ENCODE results near the gene MST1R.
A peak's percentile ranks its signal among the peaks of the same experiment; 100 is the strongest.
"Not testable (repeated sequence)": the region's sequence is repeated elsewhere in the genome, so short reads cannot be mapped to it uniquely, and the experiment has no call there.

MST1R gene

GRCh38 chr3:49911611-49912010 lies 7.9 kb upstream of the MST1R start:
- no peak for DNase-seq (ENCODE audit: low read depth in 2 of 2)

DNA sequence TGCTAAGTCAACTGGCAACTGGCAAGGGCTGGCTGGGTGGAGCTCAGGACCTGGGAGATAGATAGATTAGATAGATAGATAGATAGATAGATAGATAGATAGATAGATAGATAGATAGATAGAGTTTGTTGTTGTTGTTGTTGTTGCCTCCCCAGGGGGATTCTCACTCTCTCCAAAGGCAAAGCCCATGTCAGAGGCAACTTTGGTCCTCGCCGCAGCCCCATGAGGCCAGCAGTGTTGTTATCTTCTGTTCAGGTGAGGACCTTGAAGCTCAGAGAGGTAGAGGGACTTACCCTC lies 7.4 kb upstream of the MST1R start:
- no peak for DNase-seq (ENCODE audit: low read depth in 2 of 2)

- DNase-seq (ENCODE audit: low read depth in 2 of 2): no peak
These were observed 6.9 kb upstream of the MST1R start for GRCh38 chr3:49910409-49911123.

GRCh38 chr3:49908373-49909199 lies 4.9 kb upstream of the MST1R start:
- DNase-seq (ENCODE audit: low read depth in 2 of 2): no peak

DNA sequence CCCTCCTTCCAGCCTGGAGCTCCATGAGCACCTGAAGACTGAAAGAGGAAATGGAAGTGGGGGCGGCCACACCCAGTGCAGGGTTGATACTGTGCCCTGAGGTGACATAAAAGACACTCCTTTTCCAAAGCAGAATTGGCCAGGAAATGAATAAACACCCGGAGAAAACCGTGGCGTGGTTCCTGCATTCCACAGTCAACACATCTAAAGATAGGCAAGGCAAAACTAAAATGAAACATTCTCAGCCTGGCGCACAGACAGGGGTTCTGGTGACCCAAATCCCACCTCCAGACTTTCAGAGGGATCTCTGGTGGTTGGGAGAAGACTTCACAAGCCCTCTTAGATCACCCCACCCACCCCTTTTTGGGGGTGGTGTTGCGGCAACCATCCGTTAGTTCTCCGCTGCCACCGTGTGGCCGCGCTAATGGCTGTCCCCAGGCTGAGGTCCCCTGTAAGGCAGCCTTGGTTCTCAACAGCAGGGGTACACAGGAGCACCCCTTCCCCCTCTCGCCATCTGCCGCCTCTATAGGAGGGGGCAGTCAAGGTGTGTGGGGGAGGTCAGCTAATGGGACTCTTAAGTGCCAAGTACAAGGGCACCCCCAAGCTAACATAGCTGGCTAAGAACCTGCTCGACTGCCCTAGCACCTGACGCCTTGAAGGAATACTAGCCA lies 2.5 kb upstream of the MST1R start:
- peak in 1 of 2 experiments; percentile 35 for DNase-seq (ENCODE audit: low read depth in 2 of 2)

DNA sequence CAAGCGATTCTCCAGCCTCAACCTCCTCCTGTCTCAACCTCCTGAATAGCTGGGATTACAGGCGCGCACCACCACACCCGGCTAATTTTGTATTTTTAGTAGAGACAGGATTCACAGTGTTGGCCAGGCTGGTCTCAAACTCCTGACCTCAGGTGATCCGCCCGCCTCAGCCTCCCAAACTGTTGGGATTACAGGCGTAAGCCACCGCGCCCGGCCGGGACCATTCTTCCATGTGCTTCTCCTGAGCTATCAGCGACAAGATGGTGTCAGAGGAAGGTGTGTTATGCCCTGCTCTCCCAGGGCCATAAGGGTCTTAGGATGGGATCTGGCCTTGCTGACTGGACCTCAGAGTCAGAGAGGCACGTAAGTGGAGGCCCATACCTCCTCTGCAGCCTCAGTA lies 775 bp upstream of the MST1R start:
- not testable (repeated sequence) for DNase-seq (ENCODE audit: low read depth in 2 of 2)

- no peak for DNase-seq (ENCODE audit: low read depth in 2 of 2)
These were observed 945 bp downstream of the MST1R start for GRCh38 chr3:49902511-49903345.

- no peak for DNase-seq (ENCODE audit: low read depth in 2 of 2)
These were observed 2.0 kb downstream of the MST1R start for GRCh38 chr3:49901366-49902339.

GRCh38 chr3:49900491-49901153 lies 3.1 kb downstream of the MST1R start:
- DNase-seq (ENCODE audit: low read depth in 2 of 2): no peak

- no peak for DNase-seq (ENCODE audit: low read depth in 2 of 2)
These were observed 3.9 kb downstream of the MST1R start for GRCh38 chr3:49899815-49900214.

- DNase-seq (ENCODE audit: low read depth in 2 of 2): no peak
These were observed 4.7 kb downstream of the MST1R start for GRCh38 chr3:49898991-49899390.

DNA sequence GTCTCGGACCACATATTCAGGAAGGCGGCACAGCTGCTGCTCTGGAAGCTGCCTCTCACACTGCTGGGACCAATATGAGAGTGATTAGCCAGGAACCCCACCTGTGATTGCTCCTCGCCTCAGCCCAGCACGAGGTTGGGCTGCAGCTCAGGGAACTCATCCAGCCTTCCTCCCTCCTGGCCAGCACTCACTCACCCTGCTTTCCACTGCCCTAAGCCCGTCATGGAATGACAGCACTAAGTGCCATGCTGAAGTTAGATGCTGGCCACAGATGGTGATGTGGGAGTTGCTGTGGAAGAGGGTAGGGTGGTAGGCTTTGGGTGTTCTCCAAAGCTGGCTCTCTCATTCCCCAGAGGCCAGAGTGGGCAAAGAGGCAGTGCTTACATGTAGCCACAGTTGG lies 7.3 kb downstream of the MST1R start:
- DNase-seq (ENCODE audit: low read depth in 2 of 2): no peak

DNA sequence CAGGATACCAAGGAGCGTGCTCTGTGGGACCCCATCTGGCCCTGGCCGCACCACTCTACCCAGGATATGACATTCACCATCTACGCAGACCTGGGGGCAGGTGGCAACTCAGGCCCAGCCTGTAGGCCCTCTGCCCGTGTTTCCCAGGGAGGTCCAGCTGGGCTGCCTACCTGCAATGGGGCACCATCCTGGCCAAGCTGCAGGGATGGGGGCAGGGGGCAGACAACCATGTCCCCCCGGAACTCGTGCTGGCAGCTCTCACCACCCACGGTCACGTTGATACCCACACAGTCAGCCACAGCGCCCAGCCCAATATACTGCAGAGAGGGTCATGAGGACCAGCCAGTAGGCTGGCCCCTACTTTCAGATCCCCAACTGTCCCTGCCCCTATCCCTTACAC lies 7.9 kb downstream of the MST1R start:
- DNase-seq (ENCODE audit: low read depth in 2 of 2): no peak

GRCh38 chr3:49889296-49889695 lies 14.4 kb downstream of the MST1R start:
- DNase-seq (ENCODE audit: low read depth in 2 of 2): no peak

DNA sequence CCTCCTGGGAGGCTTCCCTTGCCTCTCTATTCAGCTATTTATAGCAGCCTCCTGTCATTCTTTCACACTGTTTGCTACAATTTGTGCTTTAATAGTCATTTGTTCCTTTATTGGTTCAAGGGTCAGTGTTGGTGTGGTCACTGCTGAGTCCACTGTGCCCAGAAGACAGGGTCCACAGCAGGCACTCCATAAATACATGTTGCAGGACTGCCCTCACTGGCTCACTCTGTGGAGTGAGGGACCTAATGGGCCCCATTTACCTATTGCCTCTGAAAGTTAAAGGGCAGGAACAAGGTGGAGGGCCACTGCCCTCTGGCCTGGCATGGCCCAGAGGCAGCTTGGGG lies 16.8 kb downstream of the MST1R start:
- DNase-seq (ENCODE audit: low read depth in 2 of 2): no peak

DNA sequence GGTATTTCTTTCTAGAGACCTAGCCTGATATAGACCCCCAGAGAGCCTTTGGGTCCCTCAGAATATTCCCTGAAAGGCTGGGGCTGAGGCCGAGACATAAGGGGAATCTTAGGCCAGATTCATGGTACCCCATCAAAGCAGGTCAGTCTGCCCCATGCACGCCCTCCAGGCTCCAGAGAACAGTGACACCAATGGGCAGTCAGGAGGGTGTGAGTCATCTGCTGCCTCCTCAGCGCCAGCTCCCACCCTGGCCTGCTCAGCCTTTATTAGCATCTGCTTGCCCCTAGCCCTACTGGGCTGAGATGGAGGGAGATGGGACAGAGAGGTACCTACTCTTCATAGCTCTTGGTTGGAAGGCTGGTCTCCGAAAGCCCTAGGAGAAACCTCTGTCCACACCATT lies 19.7 kb downstream of the MST1R start:
- no peak for DNase-seq (ENCODE audit: low read depth in 2 of 2)

GRCh38 chr3:49882166-49882565 lies 21.5 kb downstream of the MST1R start:
- DNase-seq (ENCODE audit: low read depth in 2 of 2): no peak

GRCh38 chr3:49880581-49881315 lies 22.9 kb downstream of the MST1R start:
- DNase-seq (ENCODE audit: low read depth in 2 of 2): no peak

GRCh38 chr3:49879721-49880120 lies 24.0 kb downstream of the MST1R start:
- no peak for DNase-seq (ENCODE audit: low read depth in 2 of 2)

DNA sequence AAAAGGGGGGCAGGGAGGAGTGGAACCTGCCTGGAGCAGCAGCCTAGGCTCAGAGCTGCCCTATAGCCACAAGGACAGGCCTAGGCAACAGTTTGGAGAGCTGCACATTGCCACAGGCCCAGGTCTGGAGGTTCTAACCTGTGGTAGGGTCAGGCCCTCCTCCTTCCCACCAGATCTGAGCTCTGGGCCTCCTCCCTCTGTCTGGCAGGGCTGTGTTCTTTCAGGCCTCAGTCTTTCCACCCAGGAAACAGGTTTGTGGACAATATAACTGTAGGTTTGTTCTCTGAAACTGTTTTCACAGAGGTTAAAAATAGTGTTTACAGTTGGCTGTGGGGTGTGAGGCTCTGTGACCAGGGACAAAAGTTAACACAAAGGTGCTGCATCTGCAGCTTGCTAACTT lies 25.0 kb downstream of the MST1R start:
- DNase-seq (ENCODE audit: low read depth in 2 of 2): no peak
